GM19238 (cell line): ENCODE measurements around the gene CDC42SE1.

Experiments used
- DNase-seq: peaks from one replicate; pipeline ENCODE4 v3.0.0; 2011; ENCODE audit warnings: low spot score; ENCODE audit not compliant: insufficient read length

CDC42SE1 gene

DNA sequence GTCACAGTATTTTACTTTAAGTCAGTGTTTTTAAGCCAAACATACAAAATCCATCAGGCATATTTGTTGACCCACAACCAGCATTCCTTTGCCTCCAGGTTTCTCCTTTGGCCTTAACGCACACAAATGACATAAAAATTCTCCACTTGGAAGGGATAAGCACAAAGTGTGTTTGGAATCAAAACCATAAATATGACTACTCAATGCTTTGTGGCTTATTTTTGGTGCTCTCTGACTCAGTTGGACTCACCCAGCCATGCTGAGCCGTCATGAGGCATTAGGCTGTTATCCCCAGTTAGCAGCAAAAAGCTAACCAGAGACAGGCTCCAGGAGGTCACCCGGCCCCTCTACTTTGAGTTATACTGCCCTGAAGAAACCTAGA lies 50.2 kb downstream of the CDC42SE1 start:
- DNase-seq: no peak

- DNase-seq: peak; percentile 95
Observed at GRCh38 chr1:151008244-151009205, 50.9 kb downstream of the CDC42SE1 start, which contains the start of gene PRUNE1. Gene PRUNE1 (plus strand): TSS chr1:151008449. CDS start chr1:151008633, 184 bp downstream.

DNA sequence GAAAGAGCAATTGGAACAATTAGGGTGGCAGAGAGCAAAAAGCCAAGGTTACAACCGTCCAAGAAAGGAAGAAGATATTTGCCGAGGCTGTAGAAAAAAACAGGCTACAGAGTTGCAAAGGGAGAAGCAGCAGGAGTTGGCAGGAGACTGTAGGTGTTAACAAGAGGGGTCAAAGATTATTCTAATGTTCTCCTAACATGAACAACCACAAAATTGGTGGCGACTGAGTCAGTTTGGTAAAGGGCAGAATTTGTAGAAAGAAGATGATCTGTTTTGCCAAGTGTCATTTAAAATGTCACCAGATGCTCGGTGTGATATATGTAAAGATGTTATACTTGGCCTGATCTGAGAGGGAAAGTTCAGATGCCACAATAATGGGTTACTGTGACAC lies 51.6 kb downstream of the CDC42SE1 start:
- DNase-seq: no peak

- DNase-seq: peak; percentile 56
Observed at GRCh38 chr1:151006327-151007052, 52.9 kb downstream of the CDC42SE1 start, which contains the start of gene MINDY1. Gene MINDY1 (minus strand): TSS chr1:151006902. CDS start chr1:151002617, 4,285 bp downstream.

GRCh38 chr1:151005729-151006319 lies 53.6 kb downstream of the CDC42SE1 start:
- DNase-seq: no peak

- no peak for DNase-seq
Observed at GRCh38 chr1:151003180-151003579, 56.2 kb downstream of the CDC42SE1 start.

DNA sequence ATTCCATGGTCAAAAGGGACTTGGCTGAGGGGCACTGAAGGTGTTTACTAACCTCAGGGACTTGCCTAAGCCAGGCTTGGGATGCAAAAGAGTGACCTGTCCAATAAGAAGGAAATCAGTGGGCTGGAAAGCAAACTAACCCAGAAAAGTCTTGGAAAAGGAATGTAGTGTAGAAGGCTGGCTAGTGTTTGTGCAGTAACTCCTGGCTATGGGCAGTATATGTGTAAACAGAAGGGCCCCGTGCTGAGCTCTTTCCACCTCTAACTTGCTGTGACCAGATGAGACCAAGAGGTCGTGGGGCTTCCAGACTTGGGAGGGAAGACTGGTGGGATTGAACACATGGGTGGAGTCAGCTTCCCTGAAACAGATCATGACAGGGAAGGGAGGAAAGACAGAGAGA lies 56.8 kb downstream of the CDC42SE1 start:
- DNase-seq: no peak

- DNase-seq: no peak
Observed at GRCh38 chr1:151002051-151002450, 57.4 kb downstream of the CDC42SE1 start.

GRCh38 chr1:151001602-151002001 lies 57.8 kb downstream of the CDC42SE1 start:
- DNase-seq: no peak
